GM18951 (cell line): ENCODE measurements around the gene MYO1F.

ENCODE experiments used
- POLR2A ChIP-seq: IDR thresholded peaks from 4 replicates; pipeline ENCODE4 v1.6.1; 2011; ENCODE audit warnings: mild to moderate bottlenecking; ENCODE audit not compliant: insufficient read length, insufficient read depth; ENCODE audit errors: extremely low read depth
- in situ Hi-C: fragments of 300-500 bp; cut with MboI; formaldehyde crosslinking; loops from one replicate; pipeline ENCODE4 v1.12.0; 2022; ENCODE audit warnings: low sequenced_read_pairs, mixed read lengths, inconsistent platforms; ENCODE audit not compliant: unreplicated experiment

Gene MYO1F

DNA sequence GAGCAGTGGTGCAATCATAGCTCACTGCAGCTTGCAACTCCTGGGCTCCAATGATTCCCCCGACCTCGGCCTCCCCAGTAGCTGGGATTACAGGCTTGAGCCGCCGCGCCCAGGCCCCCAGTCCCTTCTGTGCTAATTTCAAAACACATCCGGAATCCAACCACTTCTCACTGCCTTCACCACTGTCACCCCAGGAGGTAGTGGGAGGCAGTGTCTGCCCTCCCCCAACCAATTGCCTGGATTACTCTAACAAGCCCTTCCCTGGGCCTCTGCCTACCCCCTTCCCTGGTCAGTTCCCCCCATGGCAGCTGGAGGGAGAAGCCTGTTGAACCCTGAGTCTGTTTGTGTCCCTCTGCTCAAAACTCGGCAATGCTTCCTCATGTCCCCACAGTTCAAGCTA lies 77.1 kb downstream of the MYO1F start:
- TF ChIP-seq POLR2A = no peak
- in situ Hi-C loops = no loop called here

DNA sequence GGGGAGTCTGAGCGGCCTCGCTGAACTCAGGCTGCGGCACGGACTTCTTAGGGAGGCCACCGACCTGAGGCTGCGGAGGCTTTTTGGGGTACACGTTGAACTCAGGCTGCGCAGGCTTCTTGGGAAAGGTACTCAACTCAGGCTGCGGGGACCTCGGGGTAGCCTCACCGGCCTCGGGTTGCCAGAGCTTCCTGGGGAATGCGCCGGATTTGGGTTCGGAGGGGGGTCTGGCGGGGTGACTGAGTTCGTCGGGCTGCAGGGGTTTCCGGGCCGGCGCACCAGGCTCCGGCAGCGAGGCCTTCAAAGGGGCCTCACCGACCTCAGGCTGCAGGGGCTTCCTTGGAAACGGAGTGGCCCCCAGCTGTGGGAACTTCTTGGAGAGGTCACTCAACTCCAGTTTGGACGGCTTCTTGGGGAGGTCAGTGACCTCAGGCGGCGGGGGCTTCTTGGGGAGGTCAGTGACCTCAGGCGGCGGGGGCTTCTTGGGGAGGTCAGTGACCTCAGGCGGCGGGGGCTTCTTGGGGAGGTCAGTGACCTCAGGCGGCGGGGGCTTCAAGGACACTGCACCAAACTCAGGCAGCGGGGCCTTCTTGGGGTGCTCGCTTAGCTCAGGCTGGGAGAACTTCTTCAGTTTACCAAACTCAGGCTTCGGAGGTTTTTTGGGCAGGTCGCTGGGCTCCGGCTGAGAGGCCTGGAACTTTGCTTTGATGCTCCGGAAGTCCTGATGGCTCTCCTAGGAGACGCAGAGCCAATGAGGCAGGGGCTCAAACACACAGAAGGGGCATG lies 78.0 kb downstream of the MYO1F start:
- in situ Hi-C loops = no loop called here
- TF ChIP-seq POLR2A = no peak

DNA sequence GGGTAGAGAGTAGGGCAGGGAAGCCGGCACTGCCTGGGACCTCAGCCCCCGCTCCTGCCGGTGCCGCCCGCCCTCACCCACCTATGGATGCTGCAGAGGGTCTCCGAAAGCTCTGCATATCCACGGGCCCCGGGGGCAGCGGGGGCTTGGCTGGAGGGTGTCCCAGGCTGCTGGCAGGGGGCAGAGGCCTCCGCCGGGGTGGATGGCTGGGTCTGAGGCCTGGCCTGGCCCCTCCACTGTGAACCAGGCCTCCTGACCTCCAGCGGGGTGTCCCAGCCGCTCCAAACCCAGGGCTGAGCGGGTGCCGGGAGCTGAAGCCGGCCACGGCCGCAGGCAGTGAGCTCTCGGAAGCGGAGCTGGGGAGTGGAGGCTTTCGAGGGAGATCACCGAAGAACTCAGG lies 78.9 kb downstream of the MYO1F start:
- no peak for TF ChIP-seq POLR2A
- in situ Hi-C loops = no loop called here

DNA sequence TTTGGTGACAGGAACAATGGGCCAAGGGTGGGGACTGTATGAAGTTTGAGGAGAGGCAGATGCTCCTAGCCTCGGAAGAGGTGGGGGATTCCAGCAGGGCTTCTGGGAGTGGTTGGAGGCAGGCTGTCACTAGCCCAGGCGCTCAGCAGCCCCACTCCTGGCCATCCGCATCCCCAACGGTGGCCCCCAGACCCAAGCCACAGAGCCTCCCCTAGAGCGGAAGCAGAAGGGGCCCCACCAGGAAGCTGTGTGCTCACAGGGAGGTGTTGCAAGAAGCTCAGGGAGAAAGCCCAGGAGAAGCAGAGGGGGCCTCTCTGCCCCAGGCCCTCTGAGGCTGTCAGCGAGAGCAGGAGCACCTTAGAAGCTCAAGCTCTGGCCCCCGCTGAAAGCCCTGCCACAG lies 83.1 kb downstream of the MYO1F start:
- no peak for TF ChIP-seq POLR2A
- in situ Hi-C loops = no loop called here

DNA sequence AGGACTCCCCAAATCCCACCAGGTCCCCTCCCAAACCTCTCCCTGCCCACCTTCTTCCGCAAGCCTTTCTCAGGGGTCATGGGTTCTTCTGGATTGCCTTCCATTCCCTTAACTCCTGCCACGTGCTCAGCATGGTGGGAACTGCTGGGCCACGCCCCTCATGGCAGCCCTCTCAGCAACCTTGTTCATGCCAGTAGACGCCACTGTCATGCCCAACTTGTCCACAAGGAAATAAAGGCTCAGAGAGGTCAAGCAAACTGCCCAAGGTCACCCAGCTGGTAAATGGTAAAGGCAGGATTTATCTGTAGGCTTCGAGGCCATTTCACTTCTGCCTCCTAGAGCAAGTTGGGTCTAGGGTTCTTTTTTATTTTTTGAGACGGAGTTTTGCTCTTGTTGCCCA lies 85.7 kb downstream of the MYO1F start:
- in situ Hi-C loops = no loop called here
- no peak for TF ChIP-seq POLR2A

DNA sequence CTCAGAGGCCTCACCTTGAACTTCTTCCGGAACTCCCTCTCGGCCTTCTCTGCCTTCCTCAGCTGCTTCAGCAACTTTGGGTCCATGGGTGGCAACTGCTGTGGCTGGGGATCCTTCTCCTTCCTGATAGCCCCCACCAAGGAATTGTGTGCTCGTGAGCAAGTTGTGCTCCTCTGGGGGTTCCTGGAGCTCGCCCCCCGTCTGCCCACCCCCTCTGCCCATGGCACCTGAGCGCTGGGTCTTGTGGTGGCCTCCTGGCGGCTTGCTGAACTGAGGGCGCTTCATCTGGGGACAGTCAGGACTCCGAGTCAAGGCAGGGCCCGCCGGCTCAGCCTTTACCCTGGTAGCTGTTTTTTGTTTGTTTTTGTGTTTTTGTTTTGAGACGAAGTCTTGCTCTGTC lies 86.4 kb downstream of the MYO1F start:
- in situ Hi-C loops = no loop called here
- TF ChIP-seq POLR2A = no peak

DNA sequence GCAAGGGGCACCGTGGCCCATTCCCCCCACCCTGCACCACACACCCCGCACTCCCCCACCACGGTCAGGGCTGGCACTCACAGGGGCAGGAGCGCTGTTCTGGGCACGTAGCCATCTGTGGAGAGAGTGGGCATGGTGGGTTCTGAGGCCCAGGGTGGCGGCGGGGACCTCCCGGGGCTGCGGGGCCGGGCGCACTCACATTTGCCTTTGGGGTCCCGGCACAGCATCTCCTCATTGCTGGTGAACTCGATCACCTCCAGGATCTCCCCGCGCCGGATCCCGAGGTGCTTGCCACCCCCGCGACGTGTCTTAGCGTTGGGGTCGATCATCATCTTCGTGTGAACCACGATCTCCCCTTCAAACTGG lies 86.9 kb downstream of the MYO1F start:
- in situ Hi-C loops = no loop called here
- no peak for TF ChIP-seq POLR2A

DNA sequence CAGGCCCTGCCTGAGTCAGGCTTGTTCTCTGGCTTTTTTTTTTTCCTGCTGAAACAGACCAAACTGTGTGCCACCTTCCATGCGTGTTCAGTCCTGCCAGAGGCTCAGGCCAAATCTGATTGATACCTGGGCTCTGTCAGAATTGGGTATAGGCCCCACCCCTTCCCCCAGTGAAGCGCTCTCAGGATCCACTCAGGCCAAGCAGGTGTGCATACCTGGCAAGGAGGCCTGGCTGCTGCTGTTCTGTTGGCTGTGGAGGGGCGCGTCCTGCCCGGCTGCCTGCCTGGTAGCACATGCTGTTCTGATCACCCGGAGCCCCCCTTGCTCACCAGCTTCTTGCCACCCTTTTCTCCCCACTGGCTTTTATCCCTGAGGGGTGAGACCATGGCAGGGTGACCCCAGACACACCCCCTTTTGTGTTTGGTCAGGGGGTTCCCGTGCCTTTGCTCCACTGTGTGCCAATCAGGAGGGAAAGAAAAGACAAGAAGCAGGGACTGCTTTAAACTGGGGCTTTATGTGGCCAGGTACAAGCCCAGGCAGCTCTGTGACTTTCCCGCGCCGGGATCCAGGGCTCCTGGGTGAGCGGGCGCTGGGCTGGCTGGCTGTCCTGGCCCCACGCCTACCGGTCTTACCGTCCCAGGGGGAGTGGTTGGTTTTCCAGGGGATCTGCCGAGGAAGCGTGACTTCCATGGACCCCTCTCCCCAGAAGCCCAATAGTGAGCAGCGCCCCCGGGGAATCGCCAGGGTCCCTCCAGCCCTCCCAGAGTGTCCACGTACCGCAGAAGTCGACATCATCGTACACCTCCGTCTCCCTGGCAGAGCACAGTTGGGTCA lies 87.5 kb downstream of the MYO1F start:
- TF ChIP-seq POLR2A = no peak
- in situ Hi-C loops = no loop called here

DNA sequence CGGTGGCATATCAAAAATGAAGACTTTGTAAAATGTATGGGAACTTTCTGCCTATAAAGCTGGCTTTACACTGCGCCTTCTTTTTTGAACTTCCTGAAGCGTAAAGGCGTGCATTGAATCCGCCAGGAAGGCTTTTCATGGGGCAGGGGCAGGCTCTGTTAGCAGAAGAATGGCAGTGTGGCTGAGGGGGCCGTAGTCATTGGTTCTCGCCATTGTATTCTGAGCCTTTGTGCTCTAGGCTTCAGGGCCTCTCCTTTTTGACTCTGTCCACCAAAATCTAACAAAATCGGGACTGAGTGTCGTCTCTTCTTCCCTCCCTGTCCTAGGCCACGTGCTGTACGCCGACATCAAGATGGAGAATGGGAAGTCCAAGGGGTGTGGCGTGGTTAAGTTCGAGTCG lies 88.9 kb downstream of the MYO1F start:
- in situ Hi-C loops = no loop called here
- TF ChIP-seq POLR2A = no peak

DNA sequence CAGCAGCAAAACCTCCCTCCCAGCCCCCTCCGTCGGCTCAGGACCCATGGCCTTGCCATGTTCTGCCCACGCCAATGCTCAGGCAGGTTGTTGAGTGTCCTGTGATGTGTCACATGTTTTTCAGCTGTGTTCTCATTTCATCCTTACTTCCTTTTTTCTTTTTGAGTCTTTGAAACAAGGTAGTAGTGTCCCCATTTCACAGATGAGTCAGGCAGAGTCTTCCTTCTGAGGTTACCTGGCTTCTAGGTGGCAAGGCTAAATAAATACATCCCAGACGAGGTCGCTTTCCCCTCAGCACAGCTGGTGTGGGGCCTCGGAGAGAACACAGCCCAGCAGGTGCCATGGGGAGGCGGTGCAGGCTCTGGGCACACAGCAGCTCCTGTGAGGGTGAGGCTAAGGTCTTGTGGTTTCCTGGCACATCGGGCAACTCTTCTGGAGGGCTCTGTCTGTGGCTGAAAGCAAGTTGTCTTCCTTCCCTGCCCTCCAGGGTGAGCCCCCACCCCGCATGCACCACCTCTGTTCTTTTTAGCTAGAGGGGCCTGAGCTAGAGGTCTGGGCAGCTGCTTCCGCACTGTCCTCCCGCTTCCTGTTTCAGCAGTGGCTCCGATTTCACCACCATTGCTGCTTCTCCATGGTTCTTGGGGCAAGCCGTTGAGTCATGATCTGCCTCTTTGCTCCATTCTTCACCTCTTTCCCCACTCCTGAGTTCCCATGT lies 89.9 kb downstream of the MYO1F start:
- no peak for TF ChIP-seq POLR2A
- in situ Hi-C loops = no loop called here

DNA sequence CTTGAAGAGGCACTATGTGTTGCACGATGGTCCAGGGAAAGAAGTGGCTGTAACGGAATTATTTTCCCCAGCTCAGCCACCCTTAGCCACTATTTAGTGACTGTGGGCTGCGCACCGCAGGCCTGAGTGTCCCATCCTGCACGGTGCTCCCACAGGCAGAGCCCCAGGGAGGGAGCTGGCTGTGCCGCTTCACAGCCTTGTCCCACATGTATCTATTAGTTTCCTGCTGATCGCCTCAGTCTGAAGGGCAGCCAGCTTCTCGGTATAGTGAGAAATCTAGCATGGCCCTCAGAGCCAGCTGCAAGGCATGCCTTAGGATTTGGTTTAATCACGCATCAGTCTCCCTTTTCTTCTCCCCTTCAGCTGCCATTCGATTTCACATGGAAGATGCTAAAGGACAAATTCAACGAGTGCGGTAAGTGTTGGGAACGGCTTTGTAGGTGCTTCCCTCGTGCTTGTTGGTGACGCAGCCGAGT lies 90.5 kb downstream of the MYO1F start:
- no peak for TF ChIP-seq POLR2A

DNA sequence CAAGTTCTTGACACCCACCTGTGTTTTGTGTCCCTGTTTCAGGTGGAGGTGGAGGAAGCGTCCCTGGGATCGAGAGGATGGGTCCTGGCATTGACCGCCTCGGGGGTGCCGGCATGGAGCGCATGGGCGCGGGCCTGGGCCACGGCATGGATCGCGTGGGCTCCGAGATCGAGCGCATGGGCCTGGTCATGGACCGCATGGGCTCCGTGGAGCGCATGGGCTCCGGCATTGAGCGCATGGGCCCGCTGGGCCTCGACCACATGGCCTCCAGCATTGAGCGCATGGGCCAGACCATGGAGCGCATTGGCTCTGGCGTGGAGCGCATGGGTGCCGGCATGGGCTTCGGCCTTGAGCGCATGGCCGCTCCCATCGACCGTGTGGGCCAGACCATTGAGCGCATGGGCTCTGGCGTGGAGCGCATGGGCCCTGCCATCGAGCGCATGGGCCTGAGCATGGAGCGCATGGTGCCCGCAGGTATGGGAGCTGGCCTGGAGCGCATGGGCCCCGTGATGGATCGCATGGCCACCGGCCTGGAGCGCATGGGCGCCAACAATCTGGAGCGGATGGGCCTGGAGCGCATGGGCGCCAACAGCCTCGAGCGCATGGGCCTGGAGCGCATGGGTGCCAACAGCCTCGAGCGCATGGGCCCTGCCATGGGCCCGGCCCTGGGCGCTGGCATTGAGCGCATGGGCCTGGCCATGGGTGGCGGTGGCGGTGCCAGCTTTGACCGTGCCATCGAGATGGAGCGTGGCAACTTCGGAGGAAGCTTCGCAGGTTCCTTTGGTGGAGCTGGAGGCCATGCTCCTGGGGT lies 91.5 kb downstream of the MYO1F start:
- TF ChIP-seq POLR2A = no peak

More for the DNA sequence above, 90.5 kb downstream of the MYO1F start:
- in situ Hi-C loops = no loop called here

More for the DNA sequence above, 91.5 kb downstream of the MYO1F start:
- in situ Hi-C loops = no loop called here
